BLaER1 (cell line): ENCODE measurements around the gene ARHGEF17.
A peak's percentile ranks its signal among the peaks of the same experiment; 100 is the strongest.

Experiments
- H3K27ac ChIP-seq: shearing (Covaris generic); formaldehyde crosslinking; 2 replicates; pipeline ENCODE4 v1.8.1; 2022
- H3K27me3 ChIP-seq: shearing (Covaris generic); formaldehyde crosslinking; 2 replicates; pipeline ENCODE4 v1.8.1; 2022
- H3K36me3 ChIP-seq: shearing (Covaris generic); formaldehyde crosslinking; 2 replicates; pipeline ENCODE4 v1.8.1; 2022
- H3K4me1 ChIP-seq: shearing (Covaris generic); formaldehyde crosslinking; 2 replicates; pipeline ENCODE4 v1.8.1; 2022
- H3K4me2 ChIP-seq: shearing (Covaris generic); formaldehyde crosslinking; 2 replicates; pipeline ENCODE4 v1.8.1; 2022
- H3K4me3 ChIP-seq: shearing (Covaris generic); formaldehyde crosslinking; 2 replicates; pipeline ENCODE4 v1.8.1; 2022
- H3K9ac ChIP-seq: shearing (Covaris generic); formaldehyde crosslinking; 2 replicates; pipeline ENCODE4 v1.8.1; 2022
- H3K9me3 ChIP-seq: shearing (Covaris generic); formaldehyde crosslinking; 2 replicates; pipeline ENCODE4 v1.8.1; 2022
- H4K20me1 ChIP-seq: shearing (Covaris generic); formaldehyde crosslinking; 2 replicates; pipeline ENCODE4 v1.8.1; 2022
- Cebpa-rat ChIP-seq: shearing (Covaris generic); IDR thresholded peaks from 2 replicates; pipeline ENCODE4 v1.8.1; 2022

ARHGEF17 gene

GRCh38 chr11:73338279-73338678 lies 30.2 kb downstream of the ARHGEF17 start:
- TF ChIP-seq Cebpa-rat: no peak
- H3K9me3 ChIP-seq: no peaks in the 10 kb centered on the region
- no peak overlapping the region for H3K4me3 ChIP-seq
- peak overlapping the region; percentile 50 for H3K4me2 ChIP-seq
- peak overlapping the region; percentile 29; the same call in 1 of the 2 replicates for H3K27ac ChIP-seq
- H3K9ac ChIP-seq: peak overlapping the region; percentile 8; the same call in 1 of the 2 replicates
- H4K20me1 ChIP-seq: 0 out of 2 replicates have a peak, but pooled peaks cover 7% of the 10 kb centered on the region
- H3K4me1 ChIP-seq: peaks cover 35% of the 10 kb centered on the region
- no peaks in the 10 kb centered on the region for H3K27me3 ChIP-seq
- no peaks in the 10 kb centered on the region for H3K36me3 ChIP-seq

- H3K27ac ChIP-seq: no peak overlapping the region
- TF ChIP-seq Cebpa-rat: no peak
- H3K4me1 ChIP-seq: peaks cover 21% of the 10 kb centered on the region
- no peaks in the 10 kb centered on the region for H3K36me3 ChIP-seq
- H3K9ac ChIP-seq: no peak overlapping the region
- no peaks in the 10 kb centered on the region for H3K9me3 ChIP-seq
- no peak overlapping the region for H3K4me2 ChIP-seq
- H4K20me1 ChIP-seq: no peaks in the 10 kb centered on the region
- H3K27me3 ChIP-seq: no peaks in the 10 kb centered on the region
- no peak overlapping the region for H3K4me3 ChIP-seq
Observed at GRCh38 chr11:73340164-73340563, 32.1 kb downstream of the ARHGEF17 start.

- Histone ChIP-seq H3K4me2 (no peak overlapping the region), H3K4me3 (no peak overlapping the region), H3K9me3 (no peaks in the 10 kb centered on the region), H4K20me1 (0 out of 2 replicates have a peak, but pooled peaks cover 6% of the 10 kb centered on the region), H3K27me3 (no peaks in the 10 kb centered on the region), H3K36me3 (peaks cover 9% of the 10 kb centered on the region; the same call in 1 of the 2 replicates), H3K4me1 (peaks cover 27% of the 10 kb centered on the region), H3K27ac (no peak overlapping the region), H3K9ac (no peak overlapping the region)
- TF ChIP-seq Cebpa-rat: no peak
Observed at GRCh38 chr11:73342633-73343032, 34.6 kb downstream of the ARHGEF17 start.

- Histone ChIP-seq H3K9me3 (no peaks in the 10 kb centered on the region), H3K27ac (no peak overlapping the region), H3K4me2 (no peak overlapping the region), H4K20me1 (0 out of 2 replicates have a peak, but pooled peaks cover 6% of the 10 kb centered on the region), H3K9ac (no peak overlapping the region), H3K4me1 (peaks cover 21% of the 10 kb centered on the region), H3K27me3 (no peaks in the 10 kb centered on the region), H3K36me3 (peaks cover 15% of the 10 kb centered on the region; the same call in 1 of the 2 replicates), H3K4me3 (no peak overlapping the region)
- TF ChIP-seq Cebpa-rat: no peak
Observed at GRCh38 chr11:73343076-73343873, 35.2 kb downstream of the ARHGEF17 start.

- Histone ChIP-seq H3K9me3 (no peaks in the 10 kb centered on the region), H3K27me3 (no peaks in the 10 kb centered on the region), H3K4me3 (no peak overlapping the region), H3K9ac (no peak overlapping the region), H4K20me1 (0 out of 2 replicates have a peak, but pooled peaks cover 6% of the 10 kb centered on the region), H3K4me1 (peaks cover 12% of the 10 kb centered on the region; the same call in 1 of the 2 replicates), H3K36me3 (peaks cover 15% of the 10 kb centered on the region; the same call in 1 of the 2 replicates), H3K27ac (no peak overlapping the region), H3K4me2 (no peak overlapping the region)
- no peak for TF ChIP-seq Cebpa-rat
Observed at GRCh38 chr11:73344191-73344607, 36.1 kb downstream of the ARHGEF17 start.

- peaks cover 12% of the 10 kb centered on the region; the same call in 1 of the 2 replicates for H3K4me1 ChIP-seq
- no peaks in the 10 kb centered on the region for H3K27me3 ChIP-seq
- peak overlapping the region; percentile 8; the same call in 1 of the 2 replicates for H3K27ac ChIP-seq
- no peak overlapping the region for H3K9ac ChIP-seq
- no peak overlapping the region for H3K4me2 ChIP-seq
- 0 out of 2 replicates have a peak, but pooled peaks cover 6% of the 10 kb centered on the region for H4K20me1 ChIP-seq
- TF ChIP-seq Cebpa-rat: no peak
- no peak overlapping the region for H3K4me3 ChIP-seq
- peaks cover 15% of the 10 kb centered on the region; the same call in 1 of the 2 replicates for H3K36me3 ChIP-seq
- no peaks in the 10 kb centered on the region for H3K9me3 ChIP-seq
Observed at GRCh38 chr11:73345481-73346160, 37.5 kb downstream of the ARHGEF17 start.

GRCh38 chr11:73346186-73346935 lies 38.3 kb downstream of the ARHGEF17 start:
- Histone ChIP-seq H3K4me3 (no peak overlapping the region), H3K4me2 (no peak overlapping the region), H3K36me3 (peaks cover 15% of the 10 kb centered on the region; the same call in 1 of the 2 replicates), H4K20me1 (0 out of 2 replicates have a peak, but pooled peaks cover 6% of the 10 kb centered on the region), H3K27me3 (no peaks in the 10 kb centered on the region), H3K27ac (no peak overlapping the region), H3K9me3 (no peaks in the 10 kb centered on the region), H3K9ac (no peak overlapping the region), H3K4me1 (peaks cover 12% of the 10 kb centered on the region; the same call in 1 of the 2 replicates)
- no peak for TF ChIP-seq Cebpa-rat

- Histone ChIP-seq H3K4me1 (peaks cover 12% of the 10 kb centered on the region; the same call in 1 of the 2 replicates), H3K27ac (no peak overlapping the region), H3K36me3 (peaks cover 15% of the 10 kb centered on the region; the same call in 1 of the 2 replicates), H3K4me3 (no peak overlapping the region), H3K9me3 (no peaks in the 10 kb centered on the region), H3K9ac (no peak overlapping the region), H3K4me2 (no peak overlapping the region), H3K27me3 (no peaks in the 10 kb centered on the region), H4K20me1 (0 out of 2 replicates have a peak, but pooled peaks cover 6% of the 10 kb centered on the region)
- no peak for TF ChIP-seq Cebpa-rat
Observed at GRCh38 chr11:73347067-73347466, 39.0 kb downstream of the ARHGEF17 start.

GRCh38 chr11:73348838-73349237 lies 40.8 kb downstream of the ARHGEF17 start:
- H3K4me3 ChIP-seq: no peak overlapping the region
- peaks cover 15% of the 10 kb centered on the region; the same call in 1 of the 2 replicates for H3K36me3 ChIP-seq
- H3K4me1 ChIP-seq: peaks cover 26% of the 10 kb centered on the region
- no peaks in the 10 kb centered on the region for H3K9me3 ChIP-seq
- no peaks in the 10 kb centered on the region for H3K27me3 ChIP-seq
- H3K9ac ChIP-seq: no peak overlapping the region
- H4K20me1 ChIP-seq: 0 out of 2 replicates have a peak, but pooled peaks cover 6% of the 10 kb centered on the region
- H3K27ac ChIP-seq: no peak overlapping the region
- no peak overlapping the region for H3K4me2 ChIP-seq
- TF ChIP-seq Cebpa-rat: no peak
